AG04449 (cell line): ENCODE measurements around the gene PPIE.
"Not testable (repeated sequence)": the region's sequence is repeated elsewhere in the genome, so short reads cannot be mapped to it uniquely, and the experiment has no call there.

Experiments
- CTCF ChIA-PET: fragments of 350-600 bp; formaldehyde crosslinking; extraction: SDS; loops from one replicate; lab custom pipeline; 2021; ENCODE audit warnings: antibody characterized with exemption; lab: Yijun Ruan, JAX
- POLR2A ChIA-PET: fragments of 400-600, 350-600 bp; formaldehyde crosslinking; extraction: SDS; loops from one replicate; lab custom pipeline; 2020; ENCODE audit warnings: antibody characterized with exemption, inconsistent platforms; lab: Yijun Ruan, JAX
- DNase-seq: peaks from one replicate; pipeline ENCODE4 v3.0.0-alpha.2; 2010; ENCODE audit warnings: low read depth, low spot score
- H3K4me3 ChIP-seq: 2 replicates; pipeline ENCODE4 v1.5.1; 2011; ENCODE audit warnings: low read depth, mild to moderate bottlenecking, control low read depth, low read length
- TF ChIP-seq, protein P1 (sequence below): IDR thresholded peaks from one replicate; pipeline ENCODE4 v1.5.1; 2011; ENCODE audit warnings: mild to moderate bottlenecking, moderate library complexity, low read length, control low read depth, inconsistent platforms; ENCODE audit not compliant: insufficient read depth; ENCODE audit errors: missing control alignments

PPIE gene

DNA sequence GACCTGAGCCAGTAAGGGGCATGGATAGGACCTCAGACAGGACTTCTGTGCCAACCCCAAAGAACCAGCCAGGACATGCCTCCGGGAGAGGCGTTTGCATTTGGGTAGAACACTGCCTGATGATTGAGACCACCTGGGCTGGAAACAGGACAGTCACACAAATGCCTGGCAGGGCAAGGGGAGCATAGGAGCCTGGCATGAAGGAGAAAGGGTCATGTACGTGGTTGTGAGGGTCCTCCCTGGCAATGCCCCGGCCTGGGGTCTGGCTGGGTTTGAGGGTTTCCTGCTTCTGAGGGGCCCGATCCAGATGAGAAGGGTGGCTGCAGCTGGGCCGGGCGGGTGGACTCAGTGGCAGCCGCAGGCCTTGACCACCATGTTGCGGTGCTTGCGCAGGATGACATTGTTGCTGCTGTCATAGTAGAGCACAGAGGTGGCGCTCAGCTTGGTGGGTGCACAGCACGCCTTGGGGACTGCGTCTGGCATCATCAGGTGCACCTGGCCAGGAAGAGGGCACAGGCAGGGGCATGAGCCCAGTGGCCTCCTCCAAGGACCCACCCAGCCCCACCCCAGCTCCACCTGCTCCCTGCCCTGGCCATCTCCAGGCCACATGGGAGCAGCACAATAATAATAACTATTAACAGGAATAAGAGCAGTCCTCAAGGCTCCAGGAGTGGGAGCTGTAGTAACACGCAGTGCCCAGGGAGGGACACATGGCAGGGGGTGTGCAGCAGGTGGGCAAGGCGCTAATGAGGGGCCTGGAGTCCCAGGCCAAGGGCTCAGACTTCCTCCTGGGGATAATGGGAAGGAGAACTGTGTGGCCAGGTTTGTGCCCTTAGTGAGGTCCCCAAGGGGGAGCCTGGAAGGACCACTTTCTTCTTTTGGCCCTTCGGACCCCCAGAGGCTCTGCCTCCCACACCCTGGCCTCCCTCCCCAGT, 21.7 kb downstream of the PPIE start:
- ChIA-PET CTCF (no interaction called here), POLR2A (no interaction called here)
- TF ChIP-seq, protein P1, sequence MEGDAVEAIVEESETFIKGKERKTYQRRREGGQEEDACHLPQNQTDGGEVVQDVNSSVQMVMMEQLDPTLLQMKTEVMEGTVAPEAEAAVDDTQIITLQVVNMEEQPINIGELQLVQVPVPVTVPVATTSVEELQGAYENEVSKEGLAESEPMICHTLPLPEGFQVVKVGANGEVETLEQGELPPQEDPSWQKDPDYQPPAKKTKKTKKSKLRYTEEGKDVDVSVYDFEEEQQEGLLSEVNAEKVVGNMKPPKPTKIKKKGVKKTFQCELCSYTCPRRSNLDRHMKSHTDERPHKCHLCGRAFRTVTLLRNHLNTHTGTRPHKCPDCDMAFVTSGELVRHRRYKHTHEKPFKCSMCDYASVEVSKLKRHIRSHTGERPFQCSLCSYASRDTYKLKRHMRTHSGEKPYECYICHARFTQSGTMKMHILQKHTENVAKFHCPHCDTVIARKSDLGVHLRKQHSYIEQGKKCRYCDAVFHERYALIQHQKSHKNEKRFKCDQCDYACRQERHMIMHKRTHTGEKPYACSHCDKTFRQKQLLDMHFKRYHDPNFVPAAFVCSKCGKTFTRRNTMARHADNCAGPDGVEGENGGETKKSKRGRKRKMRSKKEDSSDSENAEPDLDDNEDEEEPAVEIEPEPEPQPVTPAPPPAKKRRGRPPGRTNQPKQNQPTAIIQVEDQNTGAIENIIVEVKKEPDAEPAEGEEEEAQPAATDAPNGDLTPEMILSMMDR = no peak
- H3K4me3 ChIP-seq = no peak overlapping the region
- DNase-seq = no peak

DNA sequence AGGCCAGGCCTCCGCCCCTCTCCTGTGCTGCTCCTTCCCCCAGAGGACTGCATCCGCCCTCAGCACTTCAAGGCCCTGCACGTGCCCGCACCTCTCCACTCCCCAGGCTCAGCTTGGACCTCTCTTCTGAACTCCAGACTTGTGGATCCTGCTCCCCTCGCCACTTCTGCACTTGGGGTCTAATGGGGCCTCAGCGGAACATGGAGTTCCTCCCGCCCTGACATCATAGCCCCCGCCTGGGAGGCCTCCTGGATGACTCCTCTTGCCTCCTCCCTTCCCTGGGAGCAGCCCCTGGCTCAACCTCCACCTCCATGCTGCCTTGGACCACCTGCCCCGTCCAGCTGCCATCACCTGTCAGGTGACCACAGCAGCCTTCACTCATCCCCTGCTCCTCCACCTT, 22.3 kb downstream of the PPIE start:
- ChIA-PET CTCF (no interaction called here), POLR2A (no interaction called here)
- H3K4me3 ChIP-seq = no peak overlapping the region
- TF ChIP-seq, protein P1 = no peak
- DNase-seq = no peak

DNA sequence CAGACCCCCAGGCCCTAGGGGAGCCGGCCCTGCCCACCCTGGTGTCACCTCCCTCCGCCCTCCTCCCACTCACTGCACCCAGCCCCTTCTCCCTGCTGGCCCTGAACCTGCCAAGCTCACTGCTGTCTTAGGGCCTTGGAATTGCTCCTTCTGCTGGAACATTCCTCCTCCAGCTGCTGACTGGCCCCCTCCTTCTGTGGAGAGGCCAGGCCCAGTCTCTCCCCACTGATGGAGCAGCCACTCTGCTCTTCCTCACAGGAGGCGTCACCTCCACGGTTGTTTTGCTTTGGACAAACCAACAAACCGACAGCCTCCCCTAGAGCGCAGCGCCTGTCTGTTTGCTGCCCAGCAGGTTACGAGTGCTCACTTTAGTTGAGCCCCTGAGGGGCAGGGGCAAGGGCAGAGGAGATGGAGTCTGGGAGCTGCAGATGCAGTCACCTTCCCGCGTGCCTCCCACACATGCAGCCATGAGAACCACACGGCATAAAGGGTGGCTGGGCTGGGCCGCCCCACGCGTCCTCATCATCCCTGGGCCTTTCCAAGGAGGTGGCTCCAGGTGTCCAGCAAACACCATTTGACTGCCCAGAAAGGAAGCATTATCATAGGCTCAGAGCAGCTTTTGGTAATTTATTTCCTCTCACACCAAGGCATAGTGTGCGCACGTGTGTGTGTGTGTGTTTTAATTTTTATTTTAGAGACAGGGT, 23.0 kb downstream of the PPIE start:
- TF ChIP-seq, protein P1 = no peak
- ChIA-PET CTCF (no interaction called here), POLR2A (no interaction called here)
- DNase-seq = no peak
- H3K4me3 ChIP-seq = no peak overlapping the region

DNA sequence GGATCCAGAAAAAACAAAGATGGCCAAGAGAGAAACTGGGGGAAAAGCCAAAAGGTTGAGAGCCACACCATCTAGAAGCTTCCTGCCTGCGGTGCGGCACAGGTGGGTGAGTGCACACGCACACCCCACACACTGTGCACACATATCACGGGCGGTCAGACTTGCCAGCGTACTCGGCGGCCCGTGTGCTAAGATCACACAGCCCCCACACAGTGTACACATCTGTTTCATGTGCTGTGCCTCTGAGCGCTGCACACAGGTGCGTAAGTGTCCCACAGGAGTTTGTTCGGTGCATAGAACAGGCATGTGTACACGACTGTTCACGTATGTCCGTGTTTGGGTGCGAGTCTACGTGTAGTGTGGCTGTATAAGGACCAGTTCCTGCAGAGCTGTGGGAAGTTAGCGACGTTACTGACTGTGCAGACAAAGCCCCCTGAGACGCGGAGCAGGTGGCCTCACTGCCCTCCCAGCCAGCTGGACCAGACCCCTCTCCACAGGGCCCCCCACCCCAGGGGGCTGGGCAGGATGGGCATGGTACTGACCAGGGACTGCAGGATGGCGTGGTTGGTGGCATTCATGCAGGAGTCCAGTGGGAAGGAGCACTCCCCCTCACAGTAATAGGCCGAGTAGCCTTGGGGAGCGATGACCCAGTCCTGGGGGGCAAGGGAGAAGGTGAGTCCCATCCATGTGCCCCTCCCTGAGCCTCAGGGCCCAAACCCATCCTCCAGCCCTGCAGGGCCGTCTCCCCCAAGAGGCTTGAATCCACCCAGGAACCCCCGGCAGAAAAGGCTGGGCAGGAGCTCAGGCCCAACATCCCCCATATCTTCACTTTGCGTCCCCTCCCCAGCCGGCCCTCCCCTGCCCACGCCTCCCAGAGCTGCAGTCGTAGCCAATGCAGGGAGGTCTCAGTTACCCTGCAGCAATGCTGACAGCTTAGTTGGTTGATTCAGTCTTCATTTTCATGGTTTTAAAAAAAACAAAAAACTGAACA, 24.2 kb downstream of the PPIE start:
- TF ChIP-seq, protein P1 = no peak
- no peak for DNase-seq
- POLR2A ChIA-PET = no interaction called here
- CTCF ChIA-PET = no interaction called here
- no peak overlapping the region for H3K4me3 ChIP-seq

DNA sequence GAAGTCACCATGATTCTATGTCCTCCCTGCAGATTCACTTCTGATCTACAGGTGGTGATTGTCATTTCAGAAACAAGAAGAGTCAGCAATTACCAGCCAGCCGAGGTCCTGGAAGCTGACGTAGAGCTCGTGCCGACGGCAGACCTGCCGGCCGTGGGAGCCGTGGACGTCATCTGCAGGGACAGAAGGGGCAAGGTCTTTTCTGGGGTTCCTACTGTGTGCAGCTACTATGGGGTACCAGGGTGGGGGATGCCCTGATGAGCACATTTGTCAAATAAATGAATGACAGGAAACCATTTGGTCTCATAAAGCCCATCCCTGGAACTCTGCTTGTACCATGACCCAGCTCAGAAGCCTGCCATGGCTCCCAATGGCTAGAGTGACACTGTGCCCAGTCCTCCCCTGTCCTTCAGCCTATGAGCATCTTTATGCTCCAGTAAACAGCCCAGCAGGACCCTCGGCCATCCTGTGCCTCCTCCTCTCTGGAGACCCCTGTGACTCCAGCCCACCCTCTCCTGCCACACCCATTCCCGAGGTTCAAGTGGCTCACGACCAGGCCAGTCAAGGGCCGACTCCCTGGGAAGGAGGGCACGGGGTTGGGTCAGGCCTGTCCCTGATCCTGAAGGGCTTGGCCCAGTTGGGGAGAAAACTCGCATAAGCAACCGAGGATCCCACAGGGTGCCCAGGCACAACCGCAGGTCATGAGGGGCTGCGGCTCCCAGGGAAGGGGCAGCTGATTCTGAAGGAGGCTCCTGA, 25.1 kb downstream of the PPIE start:
- DNase-seq, CTCF ChIA-PET, POLR2A ChIA-PET, H3K4me3 ChIP-seq: not testable (repeated sequence)

DNA sequence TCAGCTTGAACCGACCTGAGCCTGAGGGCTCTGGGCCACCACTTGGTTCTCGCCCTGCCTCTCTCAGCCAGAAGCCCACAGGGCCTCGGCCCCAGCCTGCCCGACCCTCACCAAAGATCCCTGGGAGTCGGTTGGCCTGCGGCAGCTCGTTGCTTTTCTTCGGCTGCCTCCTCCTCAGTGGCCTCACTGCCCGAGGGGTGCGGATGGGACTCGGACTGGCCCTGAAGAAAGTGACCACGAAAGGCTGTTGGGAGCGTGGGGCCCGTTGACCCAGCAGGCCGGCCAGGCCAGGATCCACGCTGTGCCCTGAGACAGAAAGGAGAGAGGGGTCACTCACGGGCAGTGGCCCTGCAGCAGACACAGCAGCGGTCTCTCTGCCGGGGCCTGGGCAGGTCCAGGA, 25.8 kb downstream of the PPIE start:
- CTCF ChIA-PET, POLR2A ChIA-PET, H3K4me3 ChIP-seq, DNase-seq: not testable (repeated sequence)

DNA sequence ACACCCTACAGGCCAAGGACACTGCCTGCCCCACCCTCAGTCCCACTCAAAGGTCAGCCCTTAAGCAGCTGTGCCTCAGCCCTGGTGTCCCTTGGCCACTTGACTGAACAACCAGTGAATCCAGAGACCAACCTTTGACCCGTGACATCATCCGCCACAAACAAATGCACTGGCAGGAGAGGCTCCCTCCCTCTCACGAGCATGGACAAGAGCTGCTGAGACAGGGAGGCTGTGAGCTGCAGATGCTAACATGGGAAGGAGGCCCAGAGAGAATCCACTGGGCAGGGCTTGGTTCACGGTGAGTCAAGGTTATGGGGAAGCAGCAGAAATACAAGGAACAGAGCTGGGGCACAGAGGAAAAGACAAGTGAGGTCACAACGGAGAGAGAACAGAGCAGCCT, 27.8 kb downstream of the PPIE start:
- CTCF ChIA-PET, POLR2A ChIA-PET, H3K4me3 ChIP-seq, DNase-seq: not testable (repeated sequence)

DNA sequence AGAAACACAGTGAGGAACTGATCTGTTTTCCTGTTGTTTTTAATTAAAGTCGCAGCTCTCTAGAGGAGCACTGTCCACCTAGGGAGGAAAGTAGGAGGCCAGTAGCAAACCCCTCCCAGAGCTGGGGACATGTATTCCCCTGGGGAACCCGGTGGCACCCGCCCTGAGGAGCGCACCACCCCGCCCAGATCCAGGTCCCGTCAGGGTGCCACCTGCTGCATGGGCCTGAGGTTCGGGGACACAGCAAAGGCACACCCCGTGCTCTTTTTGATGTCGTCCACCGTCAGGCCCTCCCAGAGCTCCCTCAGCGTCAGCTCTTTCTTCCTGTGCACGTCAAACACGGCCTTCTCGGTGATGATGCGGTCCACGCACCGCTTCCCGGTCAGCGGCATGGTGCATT, 30.8 kb downstream of the PPIE start:
- H3K4me3 ChIP-seq, DNase-seq, POLR2A ChIA-PET, CTCF ChIA-PET: not testable (repeated sequence)

DNA sequence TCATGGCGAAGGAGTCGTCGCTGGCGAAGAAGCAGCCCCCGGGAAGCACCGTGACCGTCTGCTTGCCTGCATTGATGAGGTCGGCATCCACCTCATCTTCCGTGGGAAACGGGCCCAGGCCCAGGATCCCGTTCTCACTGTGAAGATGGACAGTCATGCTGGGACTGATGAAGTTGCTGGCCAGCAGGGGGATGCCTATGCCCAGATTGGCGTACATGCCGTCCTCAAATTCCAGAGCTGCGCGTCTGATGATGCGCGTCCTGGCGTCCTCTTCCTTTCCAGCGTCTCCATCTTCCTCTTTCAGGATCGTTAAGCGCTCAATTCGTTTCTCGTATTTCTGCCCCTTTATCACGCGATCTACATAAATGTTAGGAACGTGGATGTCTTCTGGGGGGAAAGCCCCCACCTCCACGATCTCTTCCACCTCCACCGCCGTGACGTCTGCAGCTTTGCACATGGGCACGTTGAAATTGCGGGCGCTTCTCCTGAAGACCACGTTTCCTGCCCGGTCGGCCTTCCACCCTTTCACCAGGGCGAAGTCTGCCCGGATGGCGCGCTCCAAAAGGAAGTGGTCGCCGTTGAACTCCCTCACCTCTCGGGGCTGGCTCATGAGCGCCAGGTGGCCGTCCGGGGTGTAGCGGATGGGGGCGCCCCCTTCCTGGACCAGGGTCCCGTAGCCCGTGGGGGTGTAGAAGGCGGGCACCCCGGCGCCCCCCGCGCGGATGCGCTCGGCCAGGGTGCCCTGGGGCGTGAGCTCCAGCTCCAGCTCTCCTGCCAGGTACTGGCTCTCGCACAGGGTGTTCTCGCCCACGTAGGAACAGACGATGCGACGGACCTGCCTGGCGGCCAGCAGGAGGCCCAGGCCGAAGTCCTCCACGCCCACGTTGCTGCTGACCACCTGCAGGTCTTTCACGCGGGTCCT, 31.7 kb downstream of the PPIE start:
- POLR2A ChIA-PET, DNase-seq, CTCF ChIA-PET: not testable (repeated sequence)
- peak overlapping the region; percentile 48 for H3K4me3 ChIP-seq
